Naive thymus-derived CD4-positive, alpha-beta T cell (primary cell): ENCODE results near the gene STRA6. TPM values are rescaled to one million over a fixed set of nuclear protein-coding genes. Genes with fewer than 3 reads are reported as not detected.
A peak's percentile ranks its signal among the peaks of the same experiment; 100 is the strongest.

Source experiments
- ATAC-seq: fragments of 150-1000 bp; cut with Tn5 transposase; 2 replicates; pipeline ENCODE4 v1.10.0; 2021; ENCODE audit warnings: mild to moderate bottlenecking, moderate library complexity
- CTCF ChIA-PET: fragments of 350-600 bp; sonication (Branson Sonifier 250); formaldehyde crosslinking; loops from one replicate; lab custom pipeline; 2021; ENCODE audit warnings: antibody characterized with exemption; lab: Charles Lee
- POLR2A ChIA-PET: fragments of 350-600 bp; sonication (Branson Sonifier 250); formaldehyde crosslinking; loops from one replicate; lab custom pipeline; 2021; ENCODE audit warnings: antibody characterized with exemption, inconsistent platforms; lab: Charles Lee
- DNase-seq, 9 donors: peaks; one replicate each; pipeline versions ENCODE4 v3.0.0 to v3.0.0-alpha.2; 2020 to 2022; ENCODE audit warnings: mixed read lengths in 1 of 9
- H3K27ac ChIP-seq: one replicate; pipeline ENCODE4 v1.7.0; 2013; ENCODE audit warnings: mild to moderate bottlenecking, low read depth, low read length, moderate library complexity
- H3K27me3 ChIP-seq, 2 donors: one replicate each; pipeline ENCODE4 v1.7.0; 2013; ENCODE audit warnings: low read length in 2 of 2, mild to moderate bottlenecking in 2 of 2, moderate library complexity in 2 of 2; ENCODE audit not compliant: control insufficient read depth in 2 of 2, insufficient read depth in 2 of 2
- H3K36me3 ChIP-seq, 3 experiments: 1 replicate in 2 of 3; 2 replicates in 1 of 3; pipeline ENCODE4 v1.7.0; 2013; ENCODE audit warnings: low read length in 3 of 3, mild to moderate bottlenecking in 3 of 3, moderate library complexity in 1 of 3; ENCODE audit not compliant: insufficient read depth in 3 of 3, control insufficient read depth in 2 of 3
- H3K4me1 ChIP-seq, 2 donors: one replicate each; pipeline ENCODE4 v1.7.0; 2013; ENCODE audit warnings: low read length in 2 of 2, mild to moderate bottlenecking in 2 of 2, moderate library complexity in 1 of 2; ENCODE audit not compliant: control insufficient read depth in 2 of 2, insufficient read depth in 2 of 2
- H3K4me3 ChIP-seq: 2 replicates; pipeline ENCODE4 v1.7.0; 2013; ENCODE audit warnings: mild to moderate bottlenecking, low read length
- H3K9me3 ChIP-seq, 3 experiments: 1 replicate in 2 of 3; 2 replicates in 1 of 3; pipeline ENCODE4 v1.7.0; 2013; ENCODE audit warnings: low read length in 3 of 3; ENCODE audit not compliant: control insufficient read depth in 2 of 3
- H3K27ac Mint-ChIP-seq, 9 donors: one replicate each; pipeline ENCODE4 v1.8.0; 2020 to 2022; ENCODE audit warnings: mixed read lengths in 9 of 9, mild to moderate bottlenecking in 8 of 9, moderate library complexity in 5 of 9, inconsistent platforms in 2 of 9
- H3K27me3 Mint-ChIP-seq, 5 donors: one replicate each; pipeline ENCODE4 v1.8.0; 2021 to 2022; ENCODE audit warnings: mixed read lengths in 5 of 5, mild to moderate bottlenecking in 1 of 5
- H3K36me3 Mint-ChIP-seq, 5 donors: one replicate each; pipeline ENCODE4 v1.8.0; 2020 to 2022; ENCODE audit warnings: mixed read lengths in 5 of 5, mild to moderate bottlenecking in 3 of 5, inconsistent platforms in 1 of 5
- H3K4me1 Mint-ChIP-seq, 7 donors: one replicate each; pipeline ENCODE4 v1.8.0; 2020 to 2022; ENCODE audit warnings: mixed read lengths in 7 of 7, mild to moderate bottlenecking in 3 of 7, inconsistent platforms in 1 of 7
- H3K4me3 Mint-ChIP-seq, 10 donors: one replicate each; pipeline ENCODE4 v1.8.0; 2020 to 2022; ENCODE audit warnings: mild to moderate bottlenecking in 10 of 10, mixed read lengths in 10 of 10, moderate library complexity in 6 of 10, inconsistent platforms in 2 of 10
- H3K9me3 Mint-ChIP-seq, 11 donors: one replicate each; pipeline ENCODE4 v1.8.0; 2020 to 2022; ENCODE audit warnings: mixed read lengths in 11 of 11, mild to moderate bottlenecking in 4 of 11, inconsistent platforms in 1 of 11, moderate library complexity in 1 of 11
- intact Hi-C, 2 donors: fragments of 100-400 bp; cut with micrococcal nuclease; formaldehyde crosslinking; loops; one replicate each; pipeline ENCODE4 v1.15.1; 2023
- polyA plus RNA-seq, 2 donors: library from polyadenylated mRNA; unstranded; fragments of 300-500 nt; fragmentation: Illumina TruSeq; gene quantifications; one replicate each; pipeline ENCODE4 v1.2.3, GENCODE V29; 2021
- total RNA-seq, 6 experiments: library from RNA in 5 of 6; stranded (reverse) in 5 of 6; gene quantifications; 1 replicate in 5 of 6; 2 replicates in 1 of 6; pipeline ENCODE4 v1.2.3 and lab custom pipeline; 2021 to 2026

The STRA6 gene
- total and polyA plus RNA-seq, 7 experiments from 2014 or later: not detected

GRCh38 chr15:74172701-74173379, 29.7 kb downstream of the STRA6 start:
- ATAC-seq (no peak), DNase-seq (no peak)
- Mint-ChIP-seq H3K27ac (no peak overlapping the region), H3K9me3 (no peaks in the 10 kb centered on the region), H3K36me3 (no peaks in the 10 kb centered on the region), H3K4me3 (no peak overlapping the region), H3K4me1 (peaks cover 0 to 5% (median 0%) of the 10 kb centered on the region in 7 donors), H3K27me3 (peaks cover 0 to 11% (median 0%) of the 10 kb centered on the region in 5 donors)
- no peaks in the 10 kb centered on the region for H3K9me3 ChIP-seq
- no peak overlapping the region for H3K4me3 ChIP-seq
- no peaks in the 10 kb centered on the region for H3K27me3 ChIP-seq
- intact Hi-C loops: no loop called here
- H3K27ac ChIP-seq: no peak overlapping the region
- no peaks in the 10 kb centered on the region for H3K36me3 ChIP-seq
- POLR2A ChIA-PET: no interaction called here
- CTCF ChIA-PET: no interaction called here
- H3K4me1 ChIP-seq: no peaks in the 10 kb centered on the region

- Mint-ChIP-seq H3K9me3 (no peaks in the 10 kb centered on the region), H3K36me3 (no peaks in the 10 kb centered on the region), H3K4me3 (no peak overlapping the region), H3K4me1 (peaks cover 0 to 6% (median 0%) of the 10 kb centered on the region in 7 donors), H3K27me3 (peaks cover 0 to 11% (median 0%) of the 10 kb centered on the region in 5 donors), H3K27ac (no peak overlapping the region)
- Histone ChIP-seq H3K36me3 (no peaks in the 10 kb centered on the region), H3K27ac (no peak overlapping the region), H3K27me3 (no peaks in the 10 kb centered on the region), H3K4me1 (no peaks in the 10 kb centered on the region), H3K9me3 (no peaks in the 10 kb centered on the region), H3K4me3 (no peak overlapping the region)
- DNase-seq (no peak), ATAC-seq (no peak)
- ChIA-PET POLR2A (no interaction called here), CTCF (no interaction called here)
- intact Hi-C loops: no loop called here
Measured at GRCh38 chr15:74171965-74172541, 30.5 kb downstream of the STRA6 start.

DNA sequence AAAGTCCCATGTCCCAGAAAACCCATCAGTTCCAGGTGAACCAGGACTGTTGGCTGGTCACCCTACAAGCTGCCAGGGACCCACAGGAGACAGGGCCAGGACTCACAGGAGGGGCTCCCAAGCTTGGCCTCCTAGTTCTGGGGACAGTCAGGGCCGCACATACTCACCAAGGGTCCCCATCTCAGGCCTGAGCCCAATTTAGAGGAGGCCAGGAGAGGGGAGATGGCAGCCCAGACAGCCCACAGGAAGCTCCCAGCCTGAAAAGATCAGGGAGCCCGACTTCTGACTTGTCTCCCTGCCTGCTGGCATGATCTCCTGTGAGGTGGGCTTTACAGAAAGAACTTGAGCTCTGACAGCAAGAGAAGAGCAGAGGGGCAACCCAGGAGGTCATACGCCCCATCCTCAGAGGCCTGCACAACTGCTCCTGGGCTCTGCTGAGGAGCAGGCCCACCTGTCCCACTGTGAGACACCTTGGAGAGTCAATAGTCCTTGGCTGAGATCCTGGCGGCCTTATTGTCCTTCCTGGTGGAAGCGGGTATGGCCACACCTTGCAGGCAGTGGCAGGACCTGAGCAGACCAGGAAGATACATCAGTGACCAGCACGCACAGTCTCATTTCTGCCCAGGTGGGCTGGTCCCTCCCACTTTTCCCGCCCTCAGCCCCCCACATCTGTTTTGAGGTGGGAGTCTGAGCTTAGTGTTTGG, 31.6 kb downstream of the STRA6 start:
- no peak overlapping the region for H3K27ac Mint-ChIP-seq
- no peaks in the 10 kb centered on the region for H3K9me3 ChIP-seq
- DNase-seq (no peak), ATAC-seq (no peak)
- H3K36me3 ChIP-seq: no peaks in the 10 kb centered on the region
- POLR2A ChIA-PET: no interaction called here
- H3K4me3 ChIP-seq: no peak overlapping the region
- no peaks in the 10 kb centered on the region for H3K9me3 Mint-ChIP-seq
- intact Hi-C loops: no loop called here
- H3K27me3 ChIP-seq: no peaks in the 10 kb centered on the region
- no peak overlapping the region for H3K4me3 Mint-ChIP-seq
- H3K27ac ChIP-seq: no peak overlapping the region
- no peaks in the 10 kb centered on the region for H3K4me1 ChIP-seq
- peaks cover 0 to 11% (median 0%) of the 10 kb centered on the region in 5 donors for H3K27me3 Mint-ChIP-seq
- H3K36me3 Mint-ChIP-seq: no peaks in the 10 kb centered on the region
- peaks cover 0 to 6% (median 0%) of the 10 kb centered on the region in 7 donors for H3K4me1 Mint-ChIP-seq
- CTCF ChIA-PET: no interaction called here

DNA sequence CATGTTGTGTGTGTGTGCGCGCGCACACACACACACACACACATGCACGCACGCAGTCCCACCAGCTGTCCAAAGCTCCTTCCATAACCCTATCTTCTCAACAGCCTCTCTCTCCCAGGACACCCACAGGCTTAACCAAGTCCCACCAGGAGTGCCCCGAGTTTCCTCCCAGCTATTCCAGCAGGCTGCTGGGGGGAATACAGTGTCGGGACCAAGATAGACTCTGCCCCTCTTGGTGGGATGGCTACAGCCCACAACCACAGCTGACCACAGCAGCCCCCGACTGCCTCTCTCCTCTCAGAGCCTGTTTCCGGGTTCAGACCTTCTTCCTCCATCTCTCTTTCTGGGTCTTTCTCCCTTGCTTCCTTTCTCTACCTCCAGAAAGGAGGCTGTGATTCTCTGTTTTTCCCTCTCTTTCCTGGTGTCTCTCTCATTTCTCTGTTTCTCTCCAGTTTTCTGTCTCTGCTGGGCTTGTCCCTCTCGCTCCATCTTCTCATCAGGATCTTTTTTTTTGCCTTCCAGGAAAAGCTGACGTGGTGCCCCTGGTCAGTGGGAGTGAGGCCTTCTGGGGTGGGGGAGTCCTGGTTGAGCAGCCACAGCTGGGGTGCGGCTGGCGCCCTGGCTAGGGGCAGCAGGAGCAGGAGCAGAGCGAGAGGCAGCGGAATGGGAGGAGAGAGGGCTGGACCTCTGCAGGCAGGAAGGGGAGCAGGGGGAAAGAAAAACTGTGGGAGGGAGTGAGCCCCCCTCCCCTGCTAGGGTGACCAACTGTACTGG, 32.3 kb downstream of the STRA6 start:
- Histone ChIP-seq H3K4me3 (no peak overlapping the region), H3K4me1 (no peaks in the 10 kb centered on the region), H3K27me3 (no peaks in the 10 kb centered on the region), H3K27ac (no peak overlapping the region), H3K36me3 (no peaks in the 10 kb centered on the region), H3K9me3 (no peaks in the 10 kb centered on the region)
- ChIA-PET POLR2A (no interaction called here), CTCF (no interaction called here)
- Mint-ChIP-seq H3K36me3 (no peaks in the 10 kb centered on the region), H3K4me1 (peaks cover 0 to 6% (median 0%) of the 10 kb centered on the region in 7 donors), H3K9me3 (peaks cover 0 to under 1% (median 0%) of the 10 kb centered on the region in 11 donors), H3K27me3 (peaks cover 0 to 11% (median 0%) of the 10 kb centered on the region in 5 donors), H3K27ac (no peak overlapping the region), H3K4me3 (no peak overlapping the region)
- ATAC-seq: no peak
- DNase-seq: no peak
- intact Hi-C loops: no loop called here

- peaks cover 0 to 6% (median 0%) of the 10 kb centered on the region in 7 donors for H3K4me1 Mint-ChIP-seq
- H3K4me1 ChIP-seq: no peaks in the 10 kb centered on the region
- no peak overlapping the region for H3K27ac Mint-ChIP-seq
- ChIA-PET CTCF (no interaction called here), POLR2A (no interaction called here)
- DNase-seq (no peak), ATAC-seq (no peak)
- H3K9me3 ChIP-seq: no peaks in the 10 kb centered on the region
- peaks cover 0 to 13% (median 3%) of the 10 kb centered on the region in 11 donors for H3K9me3 Mint-ChIP-seq
- H3K4me3 Mint-ChIP-seq: no peak overlapping the region
- no peak overlapping the region for H3K4me3 ChIP-seq
- H3K36me3 ChIP-seq: no peaks in the 10 kb centered on the region
- no peaks in the 10 kb centered on the region for H3K36me3 Mint-ChIP-seq
- intact Hi-C loops: no loop called here
- H3K27ac ChIP-seq: no peak overlapping the region
- H3K27me3 ChIP-seq: no peaks in the 10 kb centered on the region
- H3K27me3 Mint-ChIP-seq: peaks cover 0 to 19% (median 11%) of the 10 kb centered on the region in 5 donors
Measured at GRCh38 chr15:74168711-74169126, 33.9 kb downstream of the STRA6 start.

DNA sequence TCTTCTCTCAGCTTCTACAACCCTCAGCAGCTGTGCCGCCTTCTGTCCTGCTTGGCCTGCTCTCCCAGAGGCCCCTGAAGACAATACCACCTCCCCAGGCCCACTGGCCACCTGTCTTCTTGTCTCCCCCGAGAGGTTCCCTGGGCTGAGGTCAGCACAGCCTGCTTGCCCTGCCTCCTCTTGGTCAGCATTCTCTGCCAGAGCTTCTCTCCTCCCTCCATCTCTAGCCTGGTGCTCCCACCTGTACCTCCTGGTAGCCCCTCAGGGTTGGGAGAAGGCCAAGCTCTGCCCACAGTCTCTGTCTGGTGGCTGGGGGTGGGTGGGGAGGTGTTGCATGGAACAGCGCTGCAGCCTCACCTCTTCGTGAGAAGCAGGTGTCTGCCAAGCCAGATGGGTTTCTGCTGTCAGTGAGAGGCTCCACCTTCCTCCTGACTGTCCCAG, 34.7 kb downstream of the STRA6 start:
- no peaks in the 10 kb centered on the region for H3K9me3 ChIP-seq
- no peak for ATAC-seq
- H3K4me1 ChIP-seq: no peaks in the 10 kb centered on the region
- H3K36me3 ChIP-seq: no peaks in the 10 kb centered on the region
- peak in 1 of 9 donors; percentile 8 for DNase-seq
- Mint-ChIP-seq H3K4me1 (peaks cover 0 to 6% (median 0%) of the 10 kb centered on the region in 7 donors), H3K4me3 (no peak overlapping the region), H3K36me3 (no peaks in the 10 kb centered on the region), H3K9me3 (peaks cover 0 to 13% (median 3%) of the 10 kb centered on the region in 11 donors), H3K27ac (peak overlapping the region in 1 of 9 donors; percentile 25), H3K27me3 (peaks cover 0 to 25% (median 19%) of the 10 kb centered on the region in 5 donors)
- ChIA-PET CTCF (no interaction called here), POLR2A (no interaction called here)
- H3K27me3 ChIP-seq: no peaks in the 10 kb centered on the region
- intact Hi-C loops: no loop called here
- H3K27ac ChIP-seq: no peak overlapping the region
- H3K4me3 ChIP-seq: no peak overlapping the region
